Activated CD8-positive, alpha-beta T cell treated with anti-CD3 and anti-CD28 coated beads for 36 hours (primary cell): ENCODE results near the gene TRIM9. TPM values are rescaled to one million over a fixed set of nuclear protein-coding genes. Genes with fewer than 3 reads are reported as not detected.

Source experiments
- ATAC-seq: fragments of 200-7000 bp; cut with Tn5 transposase; one replicate; pipeline ENCODE4 v1.10.0; 2021; ENCODE audit warnings: mild to moderate bottlenecking, moderate library complexity
- CTCF ChIA-PET: fragments of 350-600 bp; sonication (Branson Sonifier 250); formaldehyde crosslinking; loops from one replicate; lab custom pipeline; 2021; ENCODE audit warnings: antibody characterized with exemption; lab: Charles Lee
- POLR2A ChIA-PET: fragments of 350-600 bp; sonication (Branson Sonifier 250); formaldehyde crosslinking; loops from one replicate; lab custom pipeline; 2021; ENCODE audit warnings: antibody characterized with exemption; lab: Charles Lee
- DNase-seq: peaks from one replicate; pipeline ENCODE4 v3.0.0-alpha.2; 2020
- H3K27ac Mint-ChIP-seq: one replicate; pipeline ENCODE4 v1.8.0; 2021; ENCODE audit warnings: mild to moderate bottlenecking, mixed read lengths
- H3K27me3 Mint-ChIP-seq: one replicate; pipeline ENCODE4 v1.8.0; 2021; ENCODE audit warnings: mixed read lengths
- H3K36me3 Mint-ChIP-seq: one replicate; pipeline ENCODE4 v1.8.0; 2021; ENCODE audit warnings: low read depth, mixed read lengths
- H3K4me1 Mint-ChIP-seq: one replicate; pipeline ENCODE4 v1.8.0; 2021; ENCODE audit warnings: low read depth, mixed read lengths
- H3K4me3 Mint-ChIP-seq: one replicate; pipeline ENCODE4 v1.8.0; 2021; ENCODE audit warnings: mild to moderate bottlenecking, moderate library complexity, mixed read lengths
- H3K9me3 Mint-ChIP-seq: one replicate; pipeline ENCODE4 v1.8.0; 2021; ENCODE audit warnings: mixed read lengths
- intact Hi-C: fragments of 100-400 bp; cut with micrococcal nuclease; formaldehyde crosslinking; loops from one replicate; pipeline ENCODE4 v1.10.0; 2022
- total RNA-seq, 2 experiments: library from RNA; stranded (reverse); gene quantifications; one replicate each; pipeline ENCODE4 v1.2.3, GENCODE V29; 2021
- TF ChIP-seq, protein P1 (sequence below): fragments of 200-600 bp; IDR thresholded peaks from one replicate; pipeline ENCODE4 v1.8.0; 2022; ENCODE audit warnings: antibody characterized with exemption, mild to moderate bottlenecking

The TRIM9 gene
- total RNA-seq, 2 experiments from 2014 or later, result 6.5 to 7.2 TPM

DNA sequence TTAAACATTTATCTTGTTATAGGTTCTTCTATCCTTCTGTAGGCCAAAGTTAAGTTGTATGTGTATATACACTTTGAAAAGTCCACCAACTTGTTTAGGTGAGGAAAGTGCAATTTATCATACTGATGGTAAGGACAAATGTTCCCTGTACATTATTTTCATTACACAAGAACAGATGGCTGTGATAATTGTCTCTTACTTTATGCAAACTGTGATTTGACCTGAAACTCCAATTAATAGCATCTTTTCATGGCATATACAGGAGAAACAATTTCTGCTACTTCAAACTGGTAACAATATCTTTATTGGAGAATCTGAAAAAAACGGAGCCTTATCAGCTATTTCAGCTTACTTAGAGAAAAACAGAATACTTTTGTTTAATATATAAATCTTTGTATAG is 5.6 kb downstream of the TRIM9 start:
- TF ChIP-seq, protein P1, sequence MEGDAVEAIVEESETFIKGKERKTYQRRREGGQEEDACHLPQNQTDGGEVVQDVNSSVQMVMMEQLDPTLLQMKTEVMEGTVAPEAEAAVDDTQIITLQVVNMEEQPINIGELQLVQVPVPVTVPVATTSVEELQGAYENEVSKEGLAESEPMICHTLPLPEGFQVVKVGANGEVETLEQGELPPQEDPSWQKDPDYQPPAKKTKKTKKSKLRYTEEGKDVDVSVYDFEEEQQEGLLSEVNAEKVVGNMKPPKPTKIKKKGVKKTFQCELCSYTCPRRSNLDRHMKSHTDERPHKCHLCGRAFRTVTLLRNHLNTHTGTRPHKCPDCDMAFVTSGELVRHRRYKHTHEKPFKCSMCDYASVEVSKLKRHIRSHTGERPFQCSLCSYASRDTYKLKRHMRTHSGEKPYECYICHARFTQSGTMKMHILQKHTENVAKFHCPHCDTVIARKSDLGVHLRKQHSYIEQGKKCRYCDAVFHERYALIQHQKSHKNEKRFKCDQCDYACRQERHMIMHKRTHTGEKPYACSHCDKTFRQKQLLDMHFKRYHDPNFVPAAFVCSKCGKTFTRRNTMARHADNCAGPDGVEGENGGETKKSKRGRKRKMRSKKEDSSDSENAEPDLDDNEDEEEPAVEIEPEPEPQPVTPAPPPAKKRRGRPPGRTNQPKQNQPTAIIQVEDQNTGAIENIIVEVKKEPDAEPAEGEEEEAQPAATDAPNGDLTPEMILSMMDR, result no peak
- ATAC-seq, result no peak
- CTCF ChIA-PET, result interaction anchor here (0.7 kb wide), 1 partner anchor 81 kb away, joined by 3 read pairs; no protein-coding TSS in a partner anchor

DNA sequence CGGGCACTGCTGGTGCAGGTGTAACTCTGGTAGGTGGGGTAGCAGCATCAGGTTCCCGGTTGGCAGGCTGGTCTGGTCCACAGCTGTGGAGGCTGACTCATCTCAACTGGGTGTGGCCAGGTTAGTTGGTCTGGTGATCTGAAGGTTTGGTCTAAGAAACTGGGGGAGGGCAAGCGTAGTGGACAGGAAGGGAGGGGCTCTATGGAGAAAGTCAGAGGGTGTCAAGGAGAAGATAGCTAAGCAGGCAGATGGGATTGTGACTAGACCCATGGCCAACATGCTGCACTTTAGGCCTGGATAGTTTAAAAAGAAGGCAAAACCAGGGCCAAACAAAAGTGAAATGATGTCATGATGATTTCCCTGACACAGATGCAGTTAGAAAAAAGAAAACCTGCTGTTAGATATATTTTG is 7.9 kb downstream of the TRIM9 start:
- Mint-ChIP-seq H3K36me3 (no peaks in the 10 kb centered on the region), H3K4me1 (no peaks in the 10 kb centered on the region), H3K27me3 (no peaks in the 10 kb centered on the region), H3K9me3 (no peaks in the 10 kb centered on the region), H3K27ac (no peak overlapping the region), H3K4me3 (no peak overlapping the region)
- ChIA-PET POLR2A (interaction anchor here (0.8 kb wide), 1 partner anchor 8 kb away, joined by 3 read pairs; no protein-coding TSS in a partner anchor), CTCF (interaction anchor here (4.1 kb wide), 1 partner anchor 9 kb away, joined by 16 read pairs; the partner anchor contains the start of gene TRIM9)
- intact Hi-C loops, result no loop called here
- ATAC-seq (no peak), DNase-seq (peak; percentile 10)
- TF ChIP-seq, protein P1, result no peak

More for the DNA sequence above, 5.6 kb downstream of the TRIM9 start:
- no peak for DNase-seq
- H3K4me1 Mint-ChIP-seq, result peaks cover 9% of the 10 kb centered on the region
- no peaks in the 10 kb centered on the region for H3K36me3 Mint-ChIP-seq
- POLR2A ChIA-PET, result no interaction called here
- peaks cover 6% of the 10 kb centered on the region for H3K27me3 Mint-ChIP-seq
- no peak overlapping the region for H3K4me3 Mint-ChIP-seq
- H3K9me3 Mint-ChIP-seq, result no peaks in the 10 kb centered on the region
- intact Hi-C loops, result no loop called here
- H3K27ac Mint-ChIP-seq, result no peak overlapping the region

DNA sequence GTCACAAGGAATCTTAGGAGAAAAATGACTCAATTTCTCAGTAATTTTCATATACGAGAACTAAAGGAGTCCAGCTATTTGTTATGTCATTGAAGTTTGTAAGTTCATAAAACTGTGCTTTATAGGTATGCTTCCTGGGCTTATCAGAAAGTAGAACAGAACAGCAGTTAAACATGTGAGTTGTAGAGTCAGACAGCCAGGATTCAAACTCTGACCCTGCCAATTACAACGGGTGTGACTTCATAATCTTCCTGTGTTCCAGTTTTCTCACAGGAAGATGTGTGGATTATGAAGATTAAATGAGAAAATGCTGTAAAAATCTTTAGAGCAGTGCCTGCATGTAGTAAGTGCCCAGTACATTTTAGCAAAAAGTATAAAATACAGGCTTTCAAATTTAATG is 8.9 kb downstream of the TRIM9 start:
- Mint-ChIP-seq H3K36me3 (no peaks in the 10 kb centered on the region), H3K4me1 (no peaks in the 10 kb centered on the region), H3K27me3 (no peaks in the 10 kb centered on the region), H3K27ac (no peak overlapping the region), H3K4me3 (no peak overlapping the region), H3K9me3 (no peaks in the 10 kb centered on the region)
- ChIA-PET POLR2A (interaction anchor here (0.8 kb wide), 1 partner anchor 9 kb away, joined by 3 read pairs; no protein-coding TSS in a partner anchor), CTCF (interaction anchor here (4.1 kb wide), 1 partner anchor 10 kb away, joined by 16 read pairs; the partner anchor contains the start of gene TRIM9)
- TF ChIP-seq, protein P1, result no peak
- intact Hi-C loops, result no loop called here
- ATAC-seq (no peak), DNase-seq (no peak)

DNA sequence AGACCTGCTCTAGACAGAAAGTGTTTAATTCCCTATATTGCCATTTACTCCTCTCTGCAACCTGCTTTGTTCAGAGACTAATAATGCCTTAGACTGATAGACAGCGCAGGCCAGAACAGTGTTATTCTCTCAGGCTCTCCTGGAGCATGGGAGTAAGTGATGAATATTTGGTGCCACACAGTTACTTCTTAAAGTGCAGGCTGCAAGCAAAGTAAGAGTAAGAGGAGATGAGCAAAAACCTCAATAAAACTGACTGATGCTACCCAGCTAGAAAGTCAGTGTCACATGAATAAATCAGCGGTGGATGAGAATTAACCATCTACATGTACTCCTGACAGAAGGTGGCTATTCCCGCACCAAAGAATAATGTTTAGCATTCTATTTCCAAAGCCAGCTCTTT is 9.9 kb downstream of the TRIM9 start:
- H3K36me3 Mint-ChIP-seq, result no peaks in the 10 kb centered on the region

DNA sequence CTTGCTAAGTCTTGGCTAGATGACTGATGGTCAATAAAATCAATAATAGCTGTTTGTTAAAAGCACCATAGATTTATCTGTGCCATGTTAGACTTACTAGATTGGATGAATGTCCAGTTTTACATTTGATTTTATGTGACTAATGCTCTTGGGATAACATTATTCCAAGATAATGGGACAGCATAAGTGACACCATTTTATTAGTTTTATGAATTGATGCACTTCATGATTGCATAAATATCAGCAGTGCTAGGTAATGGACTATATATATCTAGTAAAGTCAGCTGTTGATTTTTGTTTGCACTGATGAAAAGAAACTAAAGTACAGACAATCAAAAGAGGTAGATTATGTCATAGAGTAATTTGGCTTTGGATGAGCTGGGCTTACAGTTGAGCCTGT is 10.4 kb downstream of the TRIM9 start:
- CTCF ChIA-PET, result interaction anchor here (4.1 kb wide), 1 partner anchor 11 kb away, joined by 16 read pairs; the partner anchor contains the start of gene TRIM9
- ATAC-seq (no peak), DNase-seq (no peak)
- H3K36me3 Mint-ChIP-seq, result no peaks in the 10 kb centered on the region
- POLR2A ChIA-PET, result interaction anchor here (2.0 kb wide), 1 partner anchor 11 kb away, joined by 12 read pairs; the partner anchor contains the start of gene TRIM9
- TF ChIP-seq, protein P1, result no peak
- H3K27me3 Mint-ChIP-seq, result no peaks in the 10 kb centered on the region
- H3K27ac Mint-ChIP-seq, result no peak overlapping the region
- no peaks in the 10 kb centered on the region for H3K4me1 Mint-ChIP-seq
- no peaks in the 10 kb centered on the region for H3K9me3 Mint-ChIP-seq
- intact Hi-C loops, result no loop called here
- no peak overlapping the region for H3K4me3 Mint-ChIP-seq

More for the DNA sequence above, 9.9 kb downstream of the TRIM9 start:
- Mint-ChIP-seq H3K4me1 (no peaks in the 10 kb centered on the region), H3K27ac (no peak overlapping the region), H3K9me3 (no peaks in the 10 kb centered on the region), H3K27me3 (no peaks in the 10 kb centered on the region), H3K4me3 (no peak overlapping the region)
- POLR2A ChIA-PET, result interaction anchor here (2.0 kb wide), 1 partner anchor 10 kb away, joined by 12 read pairs; the partner anchor contains the start of gene TRIM9
- TF ChIP-seq, protein P1, result no peak
- CTCF ChIA-PET, result interaction anchor here (4.1 kb wide), 1 partner anchor 11 kb away, joined by 16 read pairs; the partner anchor contains the start of gene TRIM9
- intact Hi-C loops, result no loop called here
- DNase-seq (no peak), ATAC-seq (no peak)
